NCI-H2171 (cell line): ENCODE results near the gene SPEG.
"Not testable (repeated sequence)": the region's sequence is repeated elsewhere in the genome, so short reads cannot be mapped to it uniquely, and the experiment has no call there.

ENCODE experiments used
- DNase-seq: peaks from one replicate; lab custom pipeline; 2025; lab: John Stamatoyannopoulos, UW

The SPEG gene

GRCh38 chr2:219405451-219405850 lies 29.2 kb upstream of the SPEG start:
- no peak for DNase-seq

- no peak for DNase-seq
Measured at GRCh38 chr2:219405958-219406860, 28.4 kb upstream of the SPEG start.

GRCh38 chr2:219406861-219407230 lies 27.8 kb upstream of the SPEG start:
- no peak for DNase-seq

GRCh38 chr2:219407343-219407742 lies 27.3 kb upstream of the SPEG start:
- not testable (repeated sequence) for DNase-seq

GRCh38 chr2:219408204-219408603 lies 26.4 kb upstream of the SPEG start:
- no peak for DNase-seq

- DNase-seq, result no peak
Measured at GRCh38 chr2:219408631-219409030, 26.0 kb upstream of the SPEG start.

GRCh38 chr2:219409619-219410018 lies 25.0 kb upstream of the SPEG start:
- no peak for DNase-seq

- no peak for DNase-seq
Measured at GRCh38 chr2:219410390-219410789, 24.3 kb upstream of the SPEG start.

GRCh38 chr2:219414857-219415256 lies 19.8 kb upstream of the SPEG start:
- no peak for DNase-seq

GRCh38 chr2:219415580-219416234 lies 18.9 kb upstream of the SPEG start:
- no peak for DNase-seq

GRCh38 chr2:219416235-219416602 lies 18.4 kb upstream of the SPEG start:
- DNase-seq, result no peak

- DNase-seq, result no peak
Measured at GRCh38 chr2:219416938-219417337, 17.7 kb upstream of the SPEG start.

GRCh38 chr2:219417374-219417773 lies 17.3 kb upstream of the SPEG start:
- DNase-seq, result no peak

- DNase-seq, result no peak
Measured at GRCh38 chr2:219418155-219419011, 16.3 kb upstream of the SPEG start, which contains the start of gene DES. TSS of gene DES (plus strand) at chr2:219418377. CDS start at chr2:219418463, 86 bp downstream.

GRCh38 chr2:219419012-219419324 lies 15.7 kb upstream of the SPEG start:
- no peak for DNase-seq

- no peak for DNase-seq
Measured at GRCh38 chr2:219419331-219420197, 15.1 kb upstream of the SPEG start.

GRCh38 chr2:219420687-219421086 lies 14.0 kb upstream of the SPEG start:
- no peak for DNase-seq

- no peak for DNase-seq
Measured at GRCh38 chr2:219421323-219421722, 13.3 kb upstream of the SPEG start.

GRCh38 chr2:219422952-219423534 lies 11.6 kb upstream of the SPEG start:
- DNase-seq, result no peak

GRCh38 chr2:219423652-219424377 lies 10.8 kb upstream of the SPEG start:
- peak; percentile 61 for DNase-seq
